Colonic mucosa (tissue), 4 donors: ENCODE results near the gene CRELD2. TPM values are rescaled to one million over a fixed set of nuclear protein-coding genes. Genes with fewer than 3 reads are reported as not detected.
A peak's percentile ranks its signal among the peaks of the same experiment; 100 is the strongest.

ENCODE experiments used
- DNase-seq: peaks from one replicate; pipeline ENCODE4 v3.0.0-alpha.2; 2020
- H3K27ac ChIP-seq: fragments of 200-600 bp; one replicate; pipeline ENCODE4 v1.8.0; 2021
- H3K27me3 ChIP-seq: fragments of 200-600 bp; one replicate; pipeline ENCODE4 v1.8.0; 2021
- H3K36me3 ChIP-seq: fragments of 200-600 bp; one replicate; pipeline ENCODE4 v1.8.0; 2021
- H3K4me1 ChIP-seq: fragments of 200-600 bp; one replicate; pipeline ENCODE4 v1.8.0; 2021; ENCODE audit warnings: mild to moderate bottlenecking
- H3K4me3 ChIP-seq: fragments of 200-600 bp; one replicate; pipeline ENCODE4 v1.8.0; 2021
- H3K9ac ChIP-seq, 2 donors: one replicate each; pipeline ENCODE4 v1.7.0; 2013; ENCODE audit warnings: control low read depth in 2 of 2, low read depth in 2 of 2, low read length in 2 of 2
- H3K9me3 ChIP-seq: fragments of 200-600 bp; one replicate; pipeline ENCODE4 v1.8.0; 2021
- intact Hi-C: fragments of 100-400 bp; cut with DNase I; formaldehyde crosslinking; loops from one replicate; pipeline ENCODE4 v1.14.1; 2022
- total RNA-seq, 2 donors: library from RNA; stranded (reverse); fragmentation: NEBNext Ultra II Directional in 1 of 2; extraction: Animal tissue kit (Norgen Biotek cat#: 25700) in 1 of 2; gene quantifications; one replicate each; pipeline ENCODE4 v1.2.1, GENCODE V29; 2021
- TF ChIP-seq, protein P1 (sequence below): fragments of 200-600 bp; IDR thresholded peaks from one replicate; pipeline ENCODE4 v1.8.0; 2022; ENCODE audit warnings: antibody characterized with exemption, mild to moderate bottlenecking
- donor health status: healthy.
- donor health status: DM: no; HTN: no; CAD: no.
- donor health status: DM: no; HTN: no; CAD: no.

Gene CRELD2
- total RNA-seq, 2 donors from 2014 or later, result 43.6 to 133 TPM

DNA sequence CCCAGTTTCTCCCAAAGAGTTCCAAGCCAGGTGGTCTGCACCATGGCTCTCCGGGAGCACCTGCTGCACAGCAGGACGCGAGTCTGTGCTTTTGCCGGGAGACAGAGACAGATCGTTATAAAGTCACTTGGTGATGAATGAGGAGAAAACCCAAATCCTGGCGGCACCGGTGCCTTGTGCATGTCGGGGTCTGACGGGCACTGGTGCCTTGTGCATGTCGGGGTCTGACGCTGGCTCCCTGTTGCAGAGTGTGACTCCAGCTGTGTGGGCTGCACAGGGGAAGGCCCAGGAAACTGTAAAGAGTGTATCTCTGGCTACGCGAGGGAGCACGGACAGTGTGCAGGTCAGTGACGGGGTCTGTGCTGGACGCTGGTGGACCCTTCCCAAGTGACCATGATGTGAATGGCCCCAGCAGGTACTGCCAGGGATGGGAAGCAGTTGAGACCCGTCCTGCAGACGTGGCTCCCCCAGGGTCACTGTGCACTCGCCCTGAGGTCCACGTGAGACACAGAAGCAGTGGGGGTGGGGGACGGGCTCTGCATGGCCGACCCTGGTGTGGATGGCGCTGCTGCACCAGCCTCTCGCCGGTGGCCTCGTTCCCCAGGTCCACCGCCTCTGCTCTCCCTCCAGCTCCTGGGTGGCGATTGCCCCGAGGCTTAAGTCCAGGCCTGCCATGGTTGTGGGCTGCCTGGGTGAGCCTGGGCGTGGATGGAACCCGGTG is 5.8 kb downstream of the CRELD2 start:
- intact Hi-C loops, result loop anchor here (10.0 kb wide), 1 partner anchor 221 kb away; no protein-coding TSS in a partner anchor
- Histone ChIP-seq H3K4me1 (no peaks in the 10 kb centered on the region), H3K4me3 (no peak overlapping the region), H3K9me3 (no peaks in the 10 kb centered on the region), H3K9ac (no peak overlapping the region), H3K27me3 (no peaks in the 10 kb centered on the region), H3K27ac (no peak overlapping the region), H3K36me3 (no peaks in the 10 kb centered on the region)
- DNase-seq, result no peak
- TF ChIP-seq, protein P1, sequence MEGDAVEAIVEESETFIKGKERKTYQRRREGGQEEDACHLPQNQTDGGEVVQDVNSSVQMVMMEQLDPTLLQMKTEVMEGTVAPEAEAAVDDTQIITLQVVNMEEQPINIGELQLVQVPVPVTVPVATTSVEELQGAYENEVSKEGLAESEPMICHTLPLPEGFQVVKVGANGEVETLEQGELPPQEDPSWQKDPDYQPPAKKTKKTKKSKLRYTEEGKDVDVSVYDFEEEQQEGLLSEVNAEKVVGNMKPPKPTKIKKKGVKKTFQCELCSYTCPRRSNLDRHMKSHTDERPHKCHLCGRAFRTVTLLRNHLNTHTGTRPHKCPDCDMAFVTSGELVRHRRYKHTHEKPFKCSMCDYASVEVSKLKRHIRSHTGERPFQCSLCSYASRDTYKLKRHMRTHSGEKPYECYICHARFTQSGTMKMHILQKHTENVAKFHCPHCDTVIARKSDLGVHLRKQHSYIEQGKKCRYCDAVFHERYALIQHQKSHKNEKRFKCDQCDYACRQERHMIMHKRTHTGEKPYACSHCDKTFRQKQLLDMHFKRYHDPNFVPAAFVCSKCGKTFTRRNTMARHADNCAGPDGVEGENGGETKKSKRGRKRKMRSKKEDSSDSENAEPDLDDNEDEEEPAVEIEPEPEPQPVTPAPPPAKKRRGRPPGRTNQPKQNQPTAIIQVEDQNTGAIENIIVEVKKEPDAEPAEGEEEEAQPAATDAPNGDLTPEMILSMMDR, result no peak

DNA sequence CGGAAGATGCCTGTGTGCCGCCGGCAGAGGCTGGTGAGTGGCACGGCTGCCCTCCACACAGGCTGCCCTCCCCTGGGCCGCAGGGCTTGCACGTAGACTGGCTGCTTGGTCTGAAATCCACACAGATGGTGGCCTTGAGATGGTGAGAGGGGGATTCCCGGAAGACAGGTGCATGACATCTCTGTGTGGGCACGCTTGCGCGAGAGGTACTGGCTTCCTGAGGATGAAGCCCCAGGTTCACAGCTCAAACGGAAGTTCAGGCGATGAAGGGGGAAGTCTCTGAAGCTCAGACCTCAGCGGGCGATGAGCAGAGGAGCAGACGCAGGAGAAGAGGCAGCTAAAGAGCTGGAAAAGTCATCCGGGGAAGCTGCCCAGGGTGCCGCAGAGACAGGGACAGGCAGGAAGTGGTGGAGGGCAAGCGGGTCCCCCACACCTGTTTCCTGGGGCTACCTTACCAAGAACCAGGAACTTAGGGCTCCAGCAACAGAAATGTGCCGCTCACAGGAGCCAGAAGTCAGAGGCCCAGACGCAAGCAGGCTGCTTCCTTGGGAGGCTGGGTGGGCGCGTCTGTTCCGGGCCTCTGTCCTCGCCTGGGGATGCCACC is 7.2 kb downstream of the CRELD2 start:
- no peak for DNase-seq
- Histone ChIP-seq H3K36me3 (no peaks in the 10 kb centered on the region), H3K4me1 (peaks cover 6% of the 10 kb centered on the region), H3K9ac (no peak overlapping the region), H3K9me3 (no peaks in the 10 kb centered on the region), H3K4me3 (no peak overlapping the region), H3K27me3 (no peaks in the 10 kb centered on the region), H3K27ac (peak overlapping the region; percentile 44)
- TF ChIP-seq, protein P1, result no peak
- intact Hi-C loops, result loop anchor here (5.0 to 10.0 kb wide), 2 partner anchors 158 to 219 kb away; no protein-coding TSS in a partner anchor

DNA sequence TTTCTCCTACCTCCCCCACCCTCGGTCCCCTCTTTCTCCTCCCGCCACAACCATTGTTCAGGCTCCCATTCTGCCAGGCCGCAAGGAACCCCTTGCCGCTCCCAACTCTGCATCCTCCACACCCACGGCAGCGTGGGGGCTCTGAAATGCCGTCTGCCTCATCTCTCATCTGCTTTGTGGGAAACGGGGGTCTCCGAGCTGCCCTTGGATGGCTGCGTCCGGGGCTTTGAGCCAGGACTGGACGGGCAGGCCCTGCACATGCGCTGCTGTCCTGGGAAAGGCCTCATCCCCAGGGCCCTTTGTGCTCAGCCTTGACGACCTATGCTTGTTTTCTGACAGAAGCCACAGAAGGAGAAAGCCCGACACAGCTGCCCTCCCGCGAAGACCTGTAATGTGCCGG is 8.5 kb downstream of the CRELD2 start:
- no peaks in the 10 kb centered on the region for H3K9me3 ChIP-seq
- intact Hi-C loops, result loop anchor here (5.0 to 10.0 kb wide), 2 partner anchors 160 to 218 kb away; no protein-coding TSS in a partner anchor
- no peaks in the 10 kb centered on the region for H3K27me3 ChIP-seq
- H3K9ac ChIP-seq, result no peak overlapping the region
- H3K4me3 ChIP-seq, result no peak overlapping the region
- no peaks in the 10 kb centered on the region for H3K36me3 ChIP-seq
- H3K4me1 ChIP-seq, result peaks cover 6% of the 10 kb centered on the region
- TF ChIP-seq, protein P1, result no peak
- no peak overlapping the region for H3K27ac ChIP-seq
- no peak for DNase-seq

DNA sequence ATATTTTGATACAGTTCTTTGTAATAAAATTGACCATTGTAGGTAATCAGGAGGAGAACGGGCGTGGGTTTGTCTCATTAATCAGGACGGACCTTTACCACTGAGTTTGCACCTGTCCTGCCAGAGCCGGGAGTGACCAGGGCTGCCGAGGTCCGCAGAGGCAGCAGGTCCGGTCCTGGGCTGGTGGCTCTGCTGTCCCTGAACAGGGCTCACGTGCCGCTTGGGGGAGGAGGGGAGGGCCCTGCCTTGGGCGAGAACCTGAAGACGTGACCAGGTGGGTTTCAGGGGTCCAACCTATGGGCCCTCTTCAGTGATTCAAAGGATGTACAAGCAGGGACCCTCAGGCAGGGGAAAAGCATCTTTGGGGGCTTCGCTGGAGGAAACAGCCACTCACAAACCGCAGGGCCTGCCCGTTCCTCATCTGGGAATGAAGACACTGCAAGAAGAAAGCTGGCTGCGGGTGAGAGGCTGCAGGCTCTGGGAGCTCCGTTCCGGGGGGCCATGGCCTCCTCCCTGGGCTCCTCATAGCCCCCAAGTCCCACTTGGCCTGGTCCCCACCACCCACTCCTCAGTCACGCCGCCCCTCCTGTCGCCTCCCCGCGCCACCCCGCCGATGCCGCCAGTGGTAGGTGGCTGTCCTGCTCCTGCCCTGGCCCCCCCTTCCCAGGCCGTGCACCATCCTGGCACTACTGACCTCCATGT is 9.2 kb downstream of the CRELD2 start:
- no peak overlapping the region for H3K9ac ChIP-seq
- H3K9me3 ChIP-seq, result no peaks in the 10 kb centered on the region
- H3K36me3 ChIP-seq, result no peaks in the 10 kb centered on the region
- TF ChIP-seq, protein P1, result no peak
- intact Hi-C loops, result loop anchor here (2.0 to 10.0 kb wide), 3 partner anchors 103 to 217 kb away; no protein-coding TSS in a partner anchor
- H3K4me3 ChIP-seq, result no peak overlapping the region
- DNase-seq, result no peak
- no peaks in the 10 kb centered on the region for H3K27me3 ChIP-seq
- no peak overlapping the region for H3K27ac ChIP-seq
- peaks cover 6% of the 10 kb centered on the region for H3K4me1 ChIP-seq

DNA sequence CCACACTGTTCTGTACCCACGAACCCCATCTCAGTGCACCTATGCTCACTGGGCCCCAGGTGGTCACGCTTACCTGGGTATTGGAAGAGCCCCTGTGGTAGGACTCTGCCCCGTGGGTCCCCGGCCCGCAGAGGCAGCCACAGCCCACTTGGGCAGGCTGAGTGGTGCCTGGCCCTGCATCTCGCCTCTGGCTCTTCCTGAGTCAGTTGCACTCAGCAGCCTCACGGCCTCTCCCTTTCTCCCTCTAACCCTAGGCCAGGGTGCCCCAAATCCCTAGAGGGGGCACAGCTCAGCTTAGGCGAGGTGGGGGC is 9.7 kb downstream of the CRELD2 start:
- no peak overlapping the region for H3K4me3 ChIP-seq
- intact Hi-C loops, result loop anchor here (2.0 to 10.0 kb wide), 3 partner anchors 103 to 217 kb away; no protein-coding TSS in a partner anchor
- H3K9ac ChIP-seq, result no peak overlapping the region
- H3K27me3 ChIP-seq, result no peaks in the 10 kb centered on the region
- DNase-seq, result no peak
- no peak overlapping the region for H3K27ac ChIP-seq
- peaks cover 6% of the 10 kb centered on the region for H3K4me1 ChIP-seq
- no peaks in the 10 kb centered on the region for H3K36me3 ChIP-seq
- no peaks in the 10 kb centered on the region for H3K9me3 ChIP-seq
- TF ChIP-seq, protein P1, result no peak
